ENCODE data around the gene MEGF11. TPM values are rescaled to one million over a fixed set of nuclear protein-coding genes. Genes with fewer than 3 reads are reported as not detected.

MEGF11 gene
- total RNA-seq, 1 experiment from 2014 or later, result 1.2 TPM

- no peak overlapping the region for H2AK5ac ChIP-seq (ENCODE audit: insufficient read length, low read length)
- no peaks in the 10 kb centered on the region for H3K79me1 ChIP-seq (ENCODE audit: insufficient read depth, low read depth, low read length, poor library complexity, severe bottlenecking)
- H4K8ac ChIP-seq (replicated peaks; ENCODE audit: insufficient read length, low read depth, low read length), result no peak overlapping the region
- H4K5ac ChIP-seq (ENCODE audit: insufficient read length, low read depth, low read length), result no peak overlapping the region
- H4K20me1 ChIP-seq (ENCODE audit: control insufficient read depth, insufficient read depth, insufficient read length), result no peaks in the 10 kb centered on the region
- H3K4ac ChIP-seq (ENCODE audit: low read depth, low read length), result no peak overlapping the region
- H3K27me3 Mint-ChIP-seq (ENCODE audit: low read depth), result no peaks in the 10 kb centered on the region; the same call in none of the 2 replicates
- H3K4me1 Mint-ChIP-seq, result peaks cover 2 to 14% of the 10 kb centered on the region in 2 experiments; a peak in 2 of 4 replicates
- H3K27me3 ChIP-seq (ENCODE audit: insufficient read depth, low read length), result no peaks in the 10 kb centered on the region
- H2BK20ac ChIP-seq (ENCODE audit: low read depth, low read length, poor library complexity, severe bottlenecking), result no peak overlapping the region
- no peak overlapping the region for H3K27ac ChIP-seq (ENCODE audit: insufficient read length, low read depth, low read length)
- H3K4me3 Mint-ChIP-seq, result no peak overlapping the region
- no peaks in the 10 kb centered on the region for H3K23me2 ChIP-seq (ENCODE audit: insufficient read length, low read depth, low read length, poor library complexity, severe bottlenecking)
- H3K14ac ChIP-seq (ENCODE audit: insufficient read depth, low read length), result no peak overlapping the region
- H2BK5ac ChIP-seq (ENCODE audit: insufficient read length, low read length), result no peak overlapping the region
- no peak overlapping the region for H3K9ac ChIP-seq (ENCODE audit: extremely low read depth, insufficient read length, low read length)
- H3K9me3 Mint-ChIP-seq, result no peaks in the 10 kb centered on the region
- no peaks in the 10 kb centered on the region for H3K9me3 ChIP-seq (ENCODE audit: control insufficient read depth, low read depth, low read length)
- no peaks in the 10 kb centered on the region for H3K79me2 ChIP-seq (ENCODE audit: insufficient read depth, low read length)
- H3K4me1 ChIP-seq (ENCODE audit: insufficient read depth, low read length), result no peaks in the 10 kb centered on the region
- H2BK120ac ChIP-seq (ENCODE audit: low read depth, low read length, poor library complexity, severe bottlenecking), result no peak overlapping the region
- H2BK15ac ChIP-seq (ENCODE audit: low read depth, low read length), result no peak overlapping the region
- no peak for DNase-seq
- H2BK12ac ChIP-seq (ENCODE audit: insufficient read length, low read depth, low read length), result no peak overlapping the region
- WGBS (ENCODE audit: extremely low coverage, insufficient read length, low lambda C conversion rate), result no CpG with 5 or more reads among the region's 2 CpGs
- H4K91ac ChIP-seq (ENCODE audit: insufficient read length, low read depth, low read length), result no peak overlapping the region
- H3K56ac ChIP-seq (ENCODE audit: insufficient read length, low read depth, low read length), result no peak overlapping the region
- no peak overlapping the region for H3K18ac ChIP-seq (ENCODE audit: insufficient read length, low read depth, low read length)
- H2AFZ ChIP-seq (ENCODE audit: low read length), result no peak overlapping the region
- no peak for TF ChIP-seq CTCF (conservative IDR thresholded peaks at IDR 0.05)
- no peak overlapping the region for H3K4me2 ChIP-seq (ENCODE audit: insufficient read depth, insufficient read length, low read length)
- H3K27ac Mint-ChIP-seq, result no peak overlapping the region
- H3T11ph ChIP-seq (ENCODE audit: low read length), result no peak overlapping the region
- H3K23ac ChIP-seq (ENCODE audit: insufficient read length, low read depth, low read length), result no peak overlapping the region
- no peaks in the 10 kb centered on the region; a peak in 2 of 7 replicates for H3K36me3 Mint-ChIP-seq (ENCODE audit: insufficient read depth in 1 of 3, low read depth in 3 of 3)
Observed at GRCh38 chr15:66162286-66162685, 91.3 kb downstream of the MEGF11 start.
